HG02943 (cell line): ENCODE data around the gene ZNF343.
"Not testable (repeated sequence)": the region's sequence is repeated elsewhere in the genome, so short reads cannot be mapped to it uniquely, and the experiment has no call there.

Experiments
- ATAC-seq: cut with Tn5 transposase; IDR thresholded peaks from one replicate; pipeline ENCODE4 v1.9.1; 2021; ENCODE audit warnings: mild to moderate bottlenecking, low read depth, moderate library complexity; ENCODE audit not compliant: unreplicated experiment

ZNF343 gene

DNA sequence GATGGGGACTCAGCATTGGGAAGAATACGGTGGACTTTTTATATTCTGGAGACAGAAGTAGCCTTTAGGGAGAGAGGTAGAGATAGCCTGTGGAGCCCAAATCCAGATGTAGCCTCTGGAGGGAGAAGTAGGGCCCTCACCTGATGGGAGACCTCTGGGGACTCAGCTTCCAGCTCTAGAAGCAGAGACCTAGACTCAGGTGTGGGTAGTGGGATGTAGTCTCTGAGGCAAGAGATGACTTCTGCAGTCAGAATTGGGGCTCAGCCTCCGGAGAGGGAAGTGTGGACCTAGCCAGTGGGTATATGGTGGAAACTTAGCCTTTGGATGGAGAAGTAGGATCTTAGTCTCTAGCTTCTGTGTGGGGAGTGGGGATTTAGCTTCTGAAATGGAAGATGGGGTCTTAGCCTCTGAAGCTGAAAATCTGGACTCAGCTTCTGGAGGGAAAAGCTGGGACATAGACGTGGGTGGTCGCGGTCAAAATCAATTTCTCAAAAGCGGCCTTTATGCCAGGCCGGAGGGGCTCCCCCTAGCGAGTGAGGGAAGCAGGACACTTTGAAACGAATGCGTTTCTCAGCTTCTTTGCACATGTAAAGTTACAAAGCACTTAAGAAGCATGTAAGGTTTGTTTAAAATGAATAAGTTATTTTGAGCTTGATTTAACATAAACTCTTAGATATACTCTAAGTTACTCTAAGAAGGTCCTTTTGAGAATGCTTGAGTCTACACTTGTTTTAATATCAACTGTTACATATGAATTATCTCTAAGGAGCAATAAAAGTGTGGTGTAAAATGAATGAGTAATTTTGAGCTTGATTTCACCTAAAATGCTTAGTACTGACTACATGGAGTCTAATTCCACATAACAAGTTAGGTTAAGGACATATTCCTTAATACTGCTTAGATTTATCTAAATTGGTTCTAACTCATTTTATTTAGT is 12.9 kb upstream of the ZNF343 start:
- ATAC-seq, result no peak

GRCh38 chr20:2520617-2521016 is 11.9 kb upstream of the ZNF343 start:
- no peak for ATAC-seq

DNA sequence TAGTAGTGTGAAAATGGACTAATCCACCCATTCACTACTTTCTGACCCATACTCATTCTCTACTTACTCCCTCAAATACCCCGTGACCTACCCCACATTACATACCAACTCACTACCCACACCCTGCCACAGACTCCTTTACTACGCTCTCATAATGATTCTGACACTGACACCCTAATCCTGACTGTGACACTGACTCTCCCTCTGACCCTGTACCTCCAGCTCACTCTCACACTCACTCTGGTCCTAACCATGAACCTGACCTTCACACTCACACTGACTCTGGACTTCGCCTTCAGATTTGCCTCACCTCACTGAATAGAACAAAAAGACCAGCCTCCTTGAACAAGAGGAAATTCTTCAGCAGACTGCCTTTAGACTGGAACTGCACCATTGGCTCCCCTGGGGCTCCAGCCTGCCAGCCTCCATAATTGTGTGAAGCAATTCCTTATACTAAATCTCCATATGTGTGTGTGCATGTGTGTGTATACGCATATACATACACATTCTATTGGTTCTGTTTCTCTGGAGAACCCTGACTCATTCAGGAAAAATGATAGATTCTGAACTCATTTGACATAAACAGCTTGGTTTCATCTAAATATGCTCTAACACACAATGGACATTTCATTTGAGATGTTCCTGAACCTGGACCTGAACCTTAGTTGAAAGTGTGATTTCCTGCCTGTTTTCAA is 10.5 kb upstream of the ZNF343 start:
- no peak for ATAC-seq

- ATAC-seq, result no peak
Observed at GRCh38 chr20:2518558-2518957, 9.8 kb upstream of the ZNF343 start.

DNA sequence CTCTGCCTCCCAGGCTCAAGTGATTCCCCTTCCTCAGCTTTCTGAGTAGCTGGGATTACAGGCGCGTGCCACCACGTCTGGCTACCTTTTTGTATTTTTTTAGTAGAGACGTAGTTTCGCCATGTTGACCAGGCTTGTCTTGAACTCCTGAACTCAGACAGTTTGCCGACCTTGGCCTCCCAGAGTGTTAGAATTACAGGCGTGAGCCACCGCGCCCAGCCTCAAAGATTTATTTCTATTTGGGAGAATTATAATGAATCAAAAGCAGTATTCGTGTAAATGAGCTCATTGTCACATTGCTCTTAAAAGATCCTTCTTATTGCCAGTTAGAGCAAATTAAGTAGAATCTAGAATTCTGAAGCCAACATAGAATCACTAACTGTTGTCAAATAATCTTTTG is 9.4 kb upstream of the ZNF343 start:
- no peak for ATAC-seq

DNA sequence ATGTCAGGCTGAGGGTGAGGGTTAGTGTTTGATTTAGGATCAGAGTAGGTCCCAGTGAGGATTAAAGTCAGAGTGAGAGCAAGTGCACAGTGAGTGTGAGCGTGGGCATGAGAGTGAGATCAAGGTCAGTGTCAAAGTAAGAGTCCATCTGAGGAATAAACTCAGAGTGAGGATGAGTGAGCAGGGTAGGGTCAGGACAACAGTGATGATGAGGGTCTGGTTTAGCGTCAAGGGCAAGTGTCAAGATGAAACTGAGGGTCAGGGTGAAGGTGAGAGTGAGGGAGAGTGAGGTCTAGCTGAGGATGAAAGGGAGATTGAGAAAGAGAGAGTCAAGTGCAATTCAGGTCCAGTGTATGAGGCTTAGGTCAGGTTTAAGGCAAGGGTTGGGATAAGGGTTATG is 7.7 kb upstream of the ZNF343 start:
- ATAC-seq, result no peak

- no peak for ATAC-seq
Observed at GRCh38 chr20:2515203-2515602, 6.5 kb upstream of the ZNF343 start.

GRCh38 chr20:2509794-2510193 is 1.1 kb upstream of the ZNF343 start:
- no peak for ATAC-seq

DNA sequence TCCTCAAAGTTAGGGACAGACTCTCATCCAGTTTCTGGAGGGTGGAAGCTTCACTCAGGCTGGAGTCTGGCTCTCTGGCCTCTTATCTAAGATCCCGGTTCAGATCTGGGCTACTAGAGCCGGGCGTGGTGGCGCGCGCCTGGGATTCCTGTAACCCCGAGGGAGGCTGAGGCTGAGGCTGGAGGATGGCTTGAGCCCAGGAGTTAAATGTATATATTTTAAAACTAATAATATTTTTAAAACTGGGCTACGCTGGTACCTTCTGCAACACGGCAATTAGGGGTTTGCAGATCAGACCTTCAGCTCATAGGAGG is 710 bp upstream of the ZNF343 start:
- no peak for ATAC-seq

GRCh38 chr20:2507875-2508630 is 662 bp downstream of the ZNF343 start:
- ATAC-seq, result peak; percentile 18

- ATAC-seq, result no peak
Observed at GRCh38 chr20:2507464-2507863, 1.3 kb downstream of the ZNF343 start.

- ATAC-seq, result not testable (repeated sequence)
Observed at GRCh38 chr20:2506426-2506825, 2.3 kb downstream of the ZNF343 start.

DNA sequence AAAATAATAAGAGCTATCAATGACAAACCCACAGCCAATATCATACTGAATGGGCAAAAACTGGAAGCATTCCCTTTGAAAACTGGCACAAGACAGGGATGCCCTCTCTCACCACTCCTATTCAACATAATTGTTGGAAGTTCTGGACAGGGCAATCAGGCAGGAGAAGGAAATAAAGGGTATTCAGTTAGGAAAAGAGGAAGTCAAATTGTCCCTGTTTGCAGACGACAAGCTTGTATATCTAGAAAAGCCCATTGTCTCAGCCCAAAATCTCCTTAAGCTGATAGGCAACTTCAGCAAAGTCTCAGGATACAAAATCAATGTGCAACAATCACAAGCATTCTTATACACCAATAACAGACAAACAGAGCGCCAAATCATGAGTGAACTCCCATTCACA is 3.9 kb downstream of the ZNF343 start:
- ATAC-seq, result not testable (repeated sequence)

GRCh38 chr20:2502808-2503384 is 5.8 kb downstream of the ZNF343 start:
- ATAC-seq, result not testable (repeated sequence)

GRCh38 chr20:2485661-2486060 is 23.1 kb downstream of the ZNF343 start:
- no peak for ATAC-seq

- no peak for ATAC-seq
Observed at GRCh38 chr20:2485080-2485479, 23.6 kb downstream of the ZNF343 start.

DNA sequence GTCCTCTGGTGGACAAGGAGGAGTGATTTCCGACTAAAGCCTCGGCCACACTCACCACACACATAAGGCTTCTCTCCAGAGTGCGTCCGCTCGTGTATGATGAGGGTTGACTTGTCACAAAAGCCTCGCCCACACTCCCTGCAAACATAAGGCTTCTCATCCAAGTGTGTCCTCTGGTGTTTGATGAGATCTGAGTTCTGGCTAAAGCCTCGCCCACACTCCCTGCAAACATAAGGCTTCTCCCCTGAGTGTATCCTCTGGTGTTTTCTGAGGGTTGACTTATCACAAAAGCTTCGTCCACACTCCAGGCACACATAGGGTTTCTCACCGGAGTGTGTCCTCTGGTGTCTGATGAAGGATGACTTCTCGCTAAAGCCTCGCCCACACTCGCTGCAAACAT is 25.2 kb downstream of the ZNF343 start:
- no peak for ATAC-seq

DNA sequence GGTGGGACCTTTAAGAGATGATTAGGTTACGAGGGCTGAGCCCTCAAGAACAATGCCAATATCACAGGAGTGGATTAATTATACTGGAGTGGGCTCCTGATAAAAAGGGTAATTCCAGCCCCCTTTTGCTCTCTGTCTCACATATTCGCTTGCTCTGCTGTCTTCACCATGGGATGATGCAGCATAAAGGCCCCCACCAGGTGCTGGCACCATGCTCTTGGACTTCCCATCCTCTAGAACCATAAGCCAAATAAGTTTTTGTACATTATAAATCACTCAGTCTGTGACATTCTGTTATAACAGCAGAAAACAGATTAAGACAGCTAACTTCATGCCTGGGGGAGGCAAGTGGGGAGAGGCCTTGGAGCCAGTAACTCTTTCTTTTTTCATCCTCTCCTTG is 28.3 kb downstream of the ZNF343 start:
- no peak for ATAC-seq

GRCh38 chr20:2476742-2477615 is 31.7 kb downstream of the ZNF343 start:
- ATAC-seq, result no peak
